Activated CD4-positive, alpha-beta T cell treated with anti-CD3 and anti-CD28 coated beads, Interleukin-2, amount 50 U/mL, for 1 hour (primary cell): Measurements from ENCODE around the gene SLFN13.
"Not testable (repeated sequence)": the region's sequence is repeated elsewhere in the genome, so short reads cannot be mapped to it uniquely, and the experiment has no call there.

Experiments
- DNase-seq: peaks from one replicate; pipeline ENCODE4 v3.0.0-alpha.2; 2020

The SLFN13 gene, protein sequence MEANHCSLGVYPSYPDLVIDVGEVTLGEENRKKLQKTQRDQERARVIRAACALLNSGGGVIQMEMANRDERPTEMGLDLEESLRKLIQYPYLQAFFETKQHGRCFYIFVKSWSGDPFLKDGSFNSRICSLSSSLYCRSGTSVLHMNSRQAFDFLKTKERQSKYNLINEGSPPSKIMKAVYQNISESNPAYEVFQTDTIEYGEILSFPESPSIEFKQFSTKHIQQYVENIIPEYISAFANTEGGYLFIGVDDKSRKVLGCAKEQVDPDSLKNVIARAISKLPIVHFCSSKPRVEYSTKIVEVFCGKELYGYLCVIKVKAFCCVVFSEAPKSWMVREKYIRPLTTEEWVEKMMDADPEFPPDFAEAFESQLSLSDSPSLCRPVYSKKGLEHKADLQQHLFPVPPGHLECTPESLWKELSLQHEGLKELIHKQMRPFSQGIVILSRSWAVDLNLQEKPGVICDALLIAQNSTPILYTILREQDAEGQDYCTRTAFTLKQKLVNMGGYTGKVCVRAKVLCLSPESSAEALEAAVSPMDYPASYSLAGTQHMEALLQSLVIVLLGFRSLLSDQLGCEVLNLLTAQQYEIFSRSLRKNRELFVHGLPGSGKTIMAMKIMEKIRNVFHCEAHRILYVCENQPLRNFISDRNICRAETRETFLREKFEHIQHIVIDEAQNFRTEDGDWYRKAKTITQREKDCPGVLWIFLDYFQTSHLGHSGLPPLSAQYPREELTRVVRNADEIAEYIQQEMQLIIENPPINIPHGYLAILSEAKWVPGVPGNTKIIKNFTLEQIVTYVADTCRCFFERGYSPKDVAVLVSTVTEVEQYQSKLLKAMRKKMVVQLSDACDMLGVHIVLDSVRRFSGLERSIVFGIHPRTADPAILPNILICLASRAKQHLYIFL

DNA sequence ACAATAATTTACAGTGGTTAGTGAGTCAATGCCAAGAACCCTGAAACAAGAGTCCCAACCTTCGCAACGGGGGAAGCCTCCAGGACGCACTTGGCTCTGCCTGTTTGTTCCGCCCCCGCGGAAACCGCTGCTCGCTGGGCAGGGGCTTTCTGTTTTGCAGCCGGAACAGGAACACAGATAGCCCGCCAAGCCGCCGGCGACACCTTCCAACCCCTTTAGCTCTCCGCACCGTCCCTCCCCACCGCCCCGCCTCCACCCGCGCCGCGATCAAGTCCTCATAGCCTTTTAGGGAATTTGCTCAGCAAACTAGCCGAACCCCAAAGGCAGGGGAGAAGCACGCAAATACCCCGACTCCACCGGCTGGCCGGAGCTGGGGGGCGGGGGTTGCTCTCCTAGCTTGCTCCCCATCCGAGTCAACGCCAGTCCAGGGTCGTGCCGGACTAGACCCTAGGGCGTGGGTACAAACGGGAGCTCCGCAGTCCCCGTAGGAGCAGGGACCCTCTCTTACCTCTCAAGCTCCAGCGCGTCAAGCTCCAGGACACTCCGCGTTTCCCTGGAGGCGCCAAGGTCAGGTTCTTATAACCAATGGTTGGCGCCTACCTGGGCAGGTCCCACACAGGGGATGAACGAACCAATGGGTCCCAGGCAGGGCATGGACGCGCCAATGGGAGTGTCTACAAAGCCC, at the start of gene SLFN13:
SLFN13 (minus strand) TSS at position 553 of the 685 bp plus-strand sequence. CDS start 3,086 bp downstream, outside the sequence.
- peak; percentile 78 for DNase-seq

DNA sequence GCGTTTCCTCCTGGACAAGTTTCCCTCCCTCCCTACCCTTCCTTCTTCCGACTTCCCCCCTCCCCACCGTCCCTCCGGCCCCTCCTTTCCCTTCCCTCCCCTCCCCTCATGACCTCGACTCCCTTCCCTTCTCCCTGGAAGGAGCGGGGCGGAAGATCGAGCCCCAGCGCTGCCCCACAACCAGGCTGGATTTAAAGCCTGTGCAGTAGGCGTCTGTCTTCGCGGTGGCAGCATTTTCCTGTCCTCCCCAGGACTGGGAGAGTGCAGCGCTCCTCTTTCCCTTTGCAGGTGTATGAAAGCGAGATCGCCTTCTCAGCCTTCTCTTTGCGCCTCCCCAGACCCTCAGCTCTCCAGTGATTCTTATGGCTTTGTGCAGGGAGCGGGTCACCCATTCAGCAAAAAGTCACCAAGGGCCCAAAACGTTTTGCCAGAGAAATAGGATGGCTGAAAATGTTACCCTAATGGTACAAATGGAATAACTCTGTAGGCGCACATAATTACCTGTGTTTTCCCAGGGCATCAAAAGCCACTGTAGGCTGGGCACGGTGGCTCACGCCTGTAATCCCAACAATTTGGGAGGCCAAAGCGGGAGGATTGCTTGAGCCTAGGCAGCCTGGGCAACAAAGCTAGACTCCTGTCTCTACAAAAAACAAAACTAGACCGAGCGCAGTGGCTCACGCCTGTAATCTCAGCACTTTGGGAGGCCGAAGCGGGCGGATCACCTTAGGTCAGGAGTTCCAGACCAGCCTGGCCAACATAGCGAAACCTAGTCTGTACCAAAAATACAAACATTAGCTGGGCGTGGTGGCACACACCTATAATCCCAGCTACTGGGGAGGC, 48.1 kb upstream of the SLFN13 start:
- no peak for DNase-seq

DNA sequence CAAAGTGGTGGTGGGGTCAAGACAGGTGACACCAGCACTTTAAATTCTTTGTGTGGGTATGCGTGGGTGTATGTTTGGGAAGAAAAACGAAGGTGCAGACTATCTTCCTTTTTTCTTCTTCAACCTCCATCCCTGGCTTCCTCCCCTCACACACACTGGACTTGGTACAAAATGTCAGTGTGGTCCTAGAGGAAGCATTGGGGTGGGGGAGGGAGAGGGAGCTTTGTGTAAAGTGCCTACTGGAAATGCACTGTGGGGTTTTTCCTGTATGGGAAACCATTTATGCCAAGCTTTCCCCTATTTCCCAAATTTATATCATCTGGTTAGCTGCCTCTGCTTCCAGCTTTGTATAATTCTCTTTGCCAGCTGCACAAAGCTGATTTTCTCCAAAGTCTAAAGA, 44.5 kb upstream of the SLFN13 start:
- no peak for DNase-seq

DNA sequence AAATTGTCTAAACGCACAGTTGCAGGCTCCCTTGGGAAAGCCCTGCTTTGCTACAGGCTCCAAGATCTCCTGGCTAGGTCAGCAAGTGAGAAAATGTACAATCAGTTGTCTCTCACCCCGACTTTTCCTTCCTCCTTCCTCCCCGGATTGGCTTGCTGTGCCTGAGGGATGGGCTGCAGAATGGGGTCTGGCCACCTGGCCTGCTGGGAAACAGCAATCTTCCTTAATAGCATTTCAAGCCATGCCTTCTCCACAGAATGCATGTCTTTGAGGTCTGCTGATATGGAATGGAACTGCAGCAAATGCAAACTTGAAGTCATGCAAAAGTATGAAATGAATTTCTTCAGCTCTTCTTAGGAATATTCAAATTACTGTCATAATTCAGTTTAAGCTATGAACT, 42.9 kb upstream of the SLFN13 start:
- DNase-seq, result no peak

DNA sequence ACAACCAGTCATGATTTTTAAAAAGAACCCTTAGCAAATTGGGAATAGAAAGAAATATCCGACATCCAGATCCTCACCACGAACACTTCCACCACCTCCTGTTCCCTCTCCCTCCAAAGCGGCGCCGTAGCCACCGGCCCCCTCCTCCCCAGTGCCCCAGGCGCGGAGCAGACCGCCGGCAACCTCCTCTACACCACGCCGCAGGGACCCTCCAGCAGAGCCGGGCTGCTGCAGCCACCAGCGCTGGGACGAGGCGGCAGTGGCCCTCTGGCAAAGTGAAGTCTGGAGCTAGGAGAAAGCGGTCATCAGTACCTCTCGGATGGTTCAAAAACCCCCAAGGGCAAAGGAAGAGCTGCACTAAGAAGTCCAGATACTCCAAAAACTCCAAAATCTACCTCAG, 41.4 kb upstream of the SLFN13 start:
- no peak for DNase-seq

DNA sequence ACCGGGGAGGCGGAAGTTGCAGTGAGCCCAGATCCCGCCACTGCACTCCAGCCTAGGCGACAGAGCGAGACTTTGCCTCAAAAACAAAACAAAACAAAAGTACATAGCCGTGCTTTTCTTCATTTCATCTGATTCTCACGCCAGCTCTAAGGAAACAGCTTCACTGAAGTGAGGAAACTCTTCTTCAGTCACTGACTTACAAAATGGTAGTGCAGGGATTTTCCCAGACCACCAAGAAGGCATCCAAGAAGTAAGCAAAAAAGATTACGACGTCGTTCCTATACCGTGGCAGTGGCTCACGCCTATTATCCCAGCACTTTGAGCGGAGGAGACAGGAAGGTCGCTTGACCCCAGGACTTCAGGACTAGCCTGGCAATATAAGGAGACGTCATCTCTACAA, 40.4 kb upstream of the SLFN13 start:
- no peak for DNase-seq

DNA sequence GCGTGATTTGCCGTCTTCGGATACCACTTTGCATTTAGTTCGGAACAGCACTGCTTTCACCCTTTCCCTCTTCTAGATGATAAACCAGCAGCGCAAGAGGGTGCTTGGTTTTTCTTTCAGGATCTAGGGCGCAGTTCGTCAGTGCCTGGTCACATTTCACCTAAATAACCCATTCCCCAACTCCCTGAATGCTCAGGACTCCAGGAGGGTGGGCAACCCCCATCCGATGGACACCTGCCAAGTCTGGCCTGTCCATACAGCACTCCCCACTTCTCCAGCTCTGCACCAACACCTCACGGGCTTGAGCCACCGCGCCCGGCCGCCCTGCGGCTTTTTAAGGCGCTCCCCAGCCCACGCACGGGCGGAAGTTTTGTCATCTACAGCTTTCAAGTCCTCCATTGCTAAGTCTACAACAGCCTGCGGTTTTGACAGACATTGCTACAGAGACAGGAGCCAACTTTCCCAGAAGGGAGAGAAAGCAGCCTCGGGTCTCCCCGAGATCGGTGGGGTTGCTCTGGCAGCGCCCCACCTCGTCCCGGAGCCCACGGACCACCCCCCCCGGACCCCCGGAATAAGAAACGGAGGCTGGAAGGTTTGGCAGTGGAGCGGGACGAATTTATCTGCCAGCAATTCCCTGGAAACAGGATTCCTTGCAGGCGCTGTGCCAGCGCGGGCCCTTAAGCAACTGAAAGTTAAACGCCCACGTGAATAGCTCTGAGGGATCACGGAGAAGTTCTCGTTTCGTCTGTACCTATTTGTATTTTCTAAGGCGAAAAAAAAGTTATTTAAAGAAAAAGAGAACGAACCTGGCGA, 38.6 kb upstream of the SLFN13 start:
- DNase-seq, result peak; percentile 70

DNA sequence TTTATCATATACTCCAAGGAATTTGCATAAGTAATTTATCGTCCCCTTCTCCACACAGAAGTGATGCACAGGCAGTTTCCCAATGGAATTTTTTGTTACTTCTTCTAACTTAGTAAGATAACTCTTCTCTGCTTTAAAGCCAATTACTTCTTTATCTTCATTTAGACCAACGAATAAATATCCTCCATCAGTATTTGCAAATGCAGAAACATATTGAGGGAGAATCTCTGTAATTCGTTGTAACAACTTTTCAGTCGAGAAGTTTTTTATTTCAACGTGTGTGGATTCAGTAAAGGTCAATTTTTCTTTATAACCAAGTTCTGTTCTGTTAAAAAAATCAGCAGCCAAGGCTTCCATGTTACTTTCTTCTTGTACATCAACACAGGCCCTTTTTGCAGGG, 30.7 kb upstream of the SLFN13 start:
- DNase-seq, result no peak

DNA sequence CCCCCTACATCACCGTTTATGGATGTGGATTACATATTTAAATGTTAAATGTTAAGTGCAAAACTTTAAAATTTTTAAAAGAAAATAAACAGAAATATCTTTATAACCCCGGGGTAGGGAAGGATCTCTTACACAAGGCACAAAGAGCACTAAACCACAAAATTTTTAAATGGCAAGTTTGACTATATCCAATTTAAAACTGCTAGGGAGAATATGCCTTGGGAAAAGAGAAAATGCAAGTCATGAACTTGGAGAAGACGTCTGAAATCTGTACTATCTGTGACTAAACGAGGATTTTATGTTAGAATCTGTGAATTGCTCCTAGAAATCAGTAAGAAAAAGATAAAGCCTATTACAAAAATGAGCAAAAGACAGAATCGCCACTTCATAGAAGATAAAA, 28.7 kb upstream of the SLFN13 start:
- DNase-seq, result no peak

DNA sequence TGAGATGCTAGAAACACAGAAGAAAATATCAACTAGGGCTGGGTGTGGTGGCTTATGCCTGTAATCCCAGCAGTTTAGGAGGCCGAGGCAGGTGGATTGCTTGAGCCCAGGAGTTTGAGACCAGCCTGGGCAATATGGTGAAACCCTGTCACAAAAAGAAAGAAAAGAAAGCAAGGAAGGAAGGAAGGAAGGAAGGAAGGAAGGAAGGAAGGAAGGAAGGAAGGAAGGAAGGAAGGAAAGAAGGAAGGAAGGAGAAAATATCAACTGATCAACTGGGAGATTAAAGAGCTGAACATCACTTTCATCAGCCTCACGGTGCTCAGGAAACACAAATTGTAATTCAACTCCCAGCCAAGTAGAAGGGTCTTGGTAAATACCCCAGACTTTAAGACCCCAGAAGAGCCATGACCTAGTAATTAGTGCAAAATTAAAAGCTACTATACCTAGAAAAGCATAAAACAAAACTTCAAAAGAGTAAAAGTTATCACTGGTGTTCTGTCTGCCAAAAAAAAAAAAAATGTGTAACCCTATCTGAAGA, 27.8 kb upstream of the SLFN13 start:
- no peak for DNase-seq

DNA sequence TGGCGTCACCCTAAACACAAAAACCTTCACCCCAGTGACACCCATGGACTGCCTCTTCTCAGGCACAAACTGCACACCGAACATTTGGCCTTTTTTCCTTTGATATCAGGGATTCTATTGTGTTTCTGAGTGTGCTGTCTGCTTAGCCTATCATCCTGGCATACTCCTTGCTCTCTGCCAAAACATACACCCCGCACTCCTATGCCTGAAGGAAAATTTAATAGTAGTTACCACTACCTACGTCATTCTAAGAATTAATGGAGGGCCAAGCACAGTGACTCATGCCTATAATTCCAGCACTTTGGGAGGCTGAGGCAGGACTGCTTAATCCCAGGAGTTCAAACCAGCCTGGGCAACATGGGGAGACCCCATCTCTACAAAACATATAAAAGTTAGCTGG, 19.9 kb upstream of the SLFN13 start:
- no peak for DNase-seq

DNA sequence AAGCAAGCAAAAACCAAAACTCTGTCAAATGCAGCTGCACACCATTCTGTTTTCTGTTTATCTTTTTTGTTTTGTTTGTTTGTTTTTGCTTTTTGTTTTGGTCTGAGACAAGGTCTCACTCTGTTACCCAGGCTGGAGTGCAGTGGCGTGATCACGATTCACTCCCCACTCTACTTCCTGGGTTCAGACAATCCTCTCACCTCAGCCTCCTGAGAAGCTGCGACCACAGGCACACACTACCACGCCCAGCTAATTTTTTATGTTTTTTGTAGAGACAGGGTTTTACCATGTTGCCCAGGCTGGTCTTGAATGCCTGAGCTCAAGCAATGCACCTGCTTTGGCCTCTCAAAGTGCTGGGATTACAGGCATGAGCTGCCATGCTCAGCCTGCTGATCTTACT, 19.3 kb upstream of the SLFN13 start:
- no peak for DNase-seq

DNA sequence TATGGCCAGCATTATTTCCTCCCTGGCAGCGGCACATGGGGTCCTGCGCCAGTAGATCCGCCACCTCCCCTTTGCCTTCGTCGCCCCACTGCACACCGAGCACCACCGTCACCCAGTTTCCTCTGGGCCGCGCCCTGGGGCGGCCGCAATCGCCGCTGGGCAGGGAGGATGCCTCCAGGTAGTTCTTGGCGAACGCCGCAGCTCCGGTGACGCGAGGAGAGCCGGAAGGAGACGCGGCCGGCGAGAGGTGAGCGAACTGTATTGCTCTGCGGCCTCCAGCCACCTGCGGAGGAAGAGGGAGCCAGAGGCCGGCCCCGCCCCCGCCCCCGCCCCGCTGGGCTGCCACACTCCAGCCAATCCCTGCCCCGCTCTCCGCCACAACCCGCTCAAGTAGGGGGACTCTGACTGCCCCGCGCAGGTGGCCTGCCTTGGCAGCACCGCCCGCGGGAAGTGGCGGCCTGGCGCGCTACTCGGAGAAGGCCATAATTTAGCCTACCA, 11.8 kb upstream of the SLFN13 start:
- peak; percentile 52 for DNase-seq

DNA sequence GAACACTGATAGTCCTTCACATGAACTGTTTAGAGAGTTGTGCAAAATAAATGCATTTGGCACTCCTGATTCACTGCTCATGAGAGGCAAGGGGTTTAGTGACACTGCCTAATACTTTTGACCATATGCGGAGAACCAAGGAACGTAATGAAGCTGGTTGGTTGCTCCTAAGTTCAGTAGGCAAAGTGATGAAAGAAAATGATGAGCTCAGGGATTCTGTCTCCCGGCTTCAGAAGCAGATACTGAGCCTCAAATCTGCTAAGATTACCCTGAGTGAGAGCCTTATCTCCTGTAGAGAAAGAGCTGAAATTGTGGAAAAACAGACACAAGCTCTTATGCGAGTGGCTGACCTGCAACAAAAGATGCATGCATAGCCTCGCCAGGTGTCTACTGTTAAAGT, 5.5 kb upstream of the SLFN13 start:
- DNase-seq, result not testable (repeated sequence)

DNA sequence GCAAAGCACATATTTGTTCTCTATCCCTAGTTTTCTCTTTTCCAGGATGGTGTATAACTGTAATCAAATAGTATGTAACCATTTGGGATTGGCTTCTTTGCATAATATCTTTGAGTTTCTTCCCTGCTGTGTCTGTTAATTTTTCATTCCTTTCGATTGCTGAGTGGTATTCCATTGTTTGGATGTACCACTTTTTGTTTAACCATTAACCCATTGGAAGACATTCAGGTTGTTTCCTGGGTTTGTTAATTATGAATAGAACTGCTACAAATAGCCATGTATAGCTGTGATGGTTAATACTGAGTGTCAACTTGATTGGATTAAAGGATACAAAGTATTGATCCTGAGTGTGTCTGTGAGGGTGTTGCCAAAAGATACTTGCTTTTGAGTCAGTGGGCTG, 4.6 kb upstream of the SLFN13 start:
- DNase-seq, result no peak

DNA sequence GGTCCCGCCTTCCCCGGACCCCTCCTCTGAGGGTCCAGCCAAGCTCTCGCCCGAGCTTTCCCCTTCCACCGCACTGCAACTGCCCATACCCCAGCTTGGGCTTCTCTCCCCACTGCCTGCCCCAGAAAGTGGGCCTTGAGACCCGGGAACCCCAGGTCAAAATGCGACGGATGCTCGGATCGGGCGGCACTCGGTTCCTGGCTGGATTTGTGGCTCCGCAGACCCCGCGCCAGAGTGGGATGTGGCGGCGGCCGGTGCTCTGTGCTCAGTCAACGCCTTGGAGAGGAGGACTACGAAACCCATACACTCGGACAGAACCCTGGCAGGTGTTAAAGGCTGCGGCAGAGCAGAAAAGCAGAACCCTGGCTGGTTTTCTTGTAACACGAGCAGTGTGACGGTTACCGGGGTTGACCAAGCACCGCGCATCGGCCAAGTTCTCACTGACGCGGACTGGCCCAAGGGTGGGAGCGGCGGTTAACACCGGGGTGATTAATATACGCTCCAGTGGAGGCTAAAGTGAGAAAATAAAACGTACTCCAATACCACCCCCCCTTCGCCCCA, 885 bp upstream of the SLFN13 start:
- DNase-seq, result no peak

DNA sequence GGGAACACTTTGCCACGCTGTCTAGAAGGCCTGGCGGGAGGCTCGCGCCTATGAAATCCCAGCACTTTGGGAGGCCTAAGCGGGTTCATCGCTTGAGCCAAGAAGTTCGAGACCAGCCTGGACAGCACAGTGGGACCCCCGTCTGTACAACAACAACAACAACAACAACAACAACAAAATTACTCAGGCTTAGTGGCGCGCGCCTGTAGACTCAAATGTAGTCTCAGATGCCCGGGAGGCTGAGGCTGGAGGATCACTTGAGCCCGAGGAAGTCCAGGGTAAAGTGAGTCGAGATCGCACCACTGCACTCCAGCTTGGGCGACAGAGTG, 297 bp upstream of the SLFN13 start:
- DNase-seq, result no peak

DNA sequence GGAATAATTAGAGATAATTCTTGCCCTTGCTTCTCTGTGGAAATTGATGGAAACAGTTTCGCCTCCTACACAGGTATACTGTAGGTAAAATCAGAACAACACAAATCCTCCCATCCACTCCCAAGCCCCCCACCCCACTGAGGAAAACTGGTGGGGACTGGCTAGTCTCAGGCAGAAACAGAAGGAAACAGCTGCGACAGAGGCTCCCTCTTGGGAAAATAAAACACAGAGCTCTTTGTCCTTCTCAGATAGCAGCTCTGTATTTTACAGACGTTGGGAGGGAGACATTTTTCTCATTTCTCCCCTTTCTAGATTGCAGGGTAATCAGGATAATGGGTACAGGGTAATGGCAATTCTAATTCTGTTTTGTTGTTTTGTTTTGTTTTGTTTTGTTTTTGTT, 1.1 kb downstream of the SLFN13 start:
- DNase-seq, result no peak

DNA sequence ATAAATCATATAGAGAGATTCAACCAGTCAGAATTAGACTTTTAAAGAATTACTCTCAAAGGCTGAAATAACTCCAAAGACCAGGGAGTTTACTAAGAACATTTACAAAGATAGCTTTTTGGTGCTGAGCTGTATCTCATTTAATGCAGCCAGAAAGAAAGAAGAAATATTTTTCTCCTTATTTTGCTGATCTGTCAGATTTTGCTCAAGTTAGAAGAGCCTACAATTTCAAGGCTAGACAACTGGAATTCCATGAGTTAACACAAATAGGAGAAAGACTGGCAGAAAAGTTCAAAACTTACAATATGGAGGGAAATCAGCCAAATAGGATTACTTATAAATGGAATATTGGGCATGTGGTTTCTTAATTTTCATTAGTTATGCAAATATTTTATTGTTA, 10.1 kb downstream of the SLFN13 start:
- DNase-seq, result no peak

DNA sequence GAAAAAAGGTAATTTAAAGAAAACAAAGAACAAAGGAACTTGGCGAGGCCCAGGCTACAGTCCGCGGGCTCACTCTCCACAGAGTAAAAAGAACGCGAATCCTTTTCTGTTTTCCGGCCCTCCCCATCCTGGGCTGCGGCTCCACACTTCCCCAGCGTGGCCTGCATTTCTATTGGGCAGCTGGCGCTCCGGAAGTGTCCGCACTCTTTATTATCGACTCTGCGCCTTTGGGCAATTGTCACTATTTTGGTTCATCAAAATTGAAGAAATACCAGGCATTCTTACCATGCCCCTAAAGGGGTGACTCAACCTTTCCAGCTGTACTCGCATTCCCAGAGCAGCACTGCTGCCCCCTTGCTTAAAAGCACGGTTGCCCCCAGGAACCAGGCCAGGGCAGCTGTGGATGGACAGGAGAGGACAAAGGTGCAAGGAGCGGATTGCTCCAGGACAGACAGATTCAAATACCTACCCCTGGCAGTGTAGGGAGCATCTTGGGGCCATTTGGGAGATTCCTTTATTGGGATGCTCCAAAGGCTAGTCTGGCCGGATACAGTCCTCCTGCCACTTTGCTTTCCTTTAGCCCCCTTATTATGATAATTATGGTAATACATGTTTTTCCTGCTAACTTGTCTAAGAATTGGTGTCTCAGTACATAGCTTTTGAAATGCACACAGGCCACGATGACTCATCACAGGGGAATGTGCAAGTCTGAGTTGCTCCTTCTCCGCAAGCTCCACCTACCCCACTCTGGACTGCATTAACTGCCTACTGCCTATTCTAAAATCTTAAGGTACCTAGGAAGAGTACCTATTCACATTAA, 15.3 kb downstream of the SLFN13 start:
- peak; percentile 50 for DNase-seq
